Heart right ventricle (tissue), 16 donors: ENCODE results near the gene FKBP11. TPM values are rescaled to one million over a fixed set of nuclear protein-coding genes. Genes with fewer than 3 reads are reported as not detected.
A peak's percentile ranks its signal among the peaks of the same experiment; 100 is the strongest.

Experiments used
- ATAC-seq, 8 donors: fragments of 200-7000 bp; cut with Tn5 transposase; one replicate each; pipeline ENCODE4 v1.9.1; 2020; ENCODE audit warnings: mild to moderate bottlenecking in 8 of 8, moderate library complexity in 8 of 8, moderate number of reproducible peaks in 1 of 8
- DNase-seq, 2 donors: peaks; one replicate each; pipeline ENCODE4 v3.0.0-alpha.2; 2020
- H3K27ac ChIP-seq, 10 donors: fragments of 200-600 bp; sonication (generic) in 2 of 10; one replicate each; pipeline versions ENCODE4 v1.5.0 to v1.8.0; 2020 to 2022; ENCODE audit warnings: mild to moderate bottlenecking in 3 of 10
- H3K27me3 ChIP-seq, 7 donors: fragments of 200-600 bp; one replicate each; pipeline ENCODE4 v1.8.0; 2021 to 2022; ENCODE audit warnings: mild to moderate bottlenecking in 2 of 7
- H3K36me3 ChIP-seq, 9 donors: fragments of 200-600 bp; sonication (generic) in 1 of 9; one replicate each; pipeline versions ENCODE4 v1.5.0 to v1.8.0; 2020 to 2022; ENCODE audit warnings: mild to moderate bottlenecking in 2 of 9
- H3K4me1 ChIP-seq, 9 donors: fragments of 200-600 bp; sonication (generic) in 1 of 9; one replicate each; pipeline versions ENCODE4 v1.5.0 to v1.8.0; 2020 to 2022; ENCODE audit warnings: mild to moderate bottlenecking in 4 of 9
- H3K4me3 ChIP-seq, 10 donors: fragments of 200-600 bp; sonication (generic) in 2 of 10; one replicate each; pipeline versions ENCODE4 v1.5.0 to v1.8.0; 2020 to 2022; ENCODE audit warnings: mild to moderate bottlenecking in 7 of 10, moderate library complexity in 2 of 10
- H3K9me3 ChIP-seq, 11 donors: fragments of 200-600 bp in 10 of 11; sonication (generic) in 2 of 11; one replicate each; pipeline versions ENCODE4 v1.5.0 to v1.8.0; 2013 to 2022; ENCODE audit warnings: mild to moderate bottlenecking in 2 of 11, control low read depth in 1 of 11, moderate library complexity in 1 of 11
- CTCF ChIP-seq, 9 donors: fragments of 200-600 bp; sonication (generic) in 2 of 9; IDR thresholded peaks; one replicate each; pipeline versions ENCODE4 v1.5.0 to v1.8.0; 2021 to 2022; ENCODE audit warnings: antibody characterized with exemption in 9 of 9, mild to moderate bottlenecking in 5 of 9, moderate library complexity in 1 of 9
- whole genome bisulfite sequencing, 2 donors: extraction: QIAGEN DNeasy Blood & Tissue Kit; methylation state at CpG; one replicate each; pipeline ENCODE4 v1.1.7; 2013; ENCODE audit warnings: inconsistent platforms in 1 of 2; 5-methylcytosine and 5-hydroxymethylcytosine counted together
- intact Hi-C, 10 donors: fragments of 100-400 bp; cut with DNase I; formaldehyde crosslinking; loops; one replicate each; pipeline versions ENCODE4 v1.11.1 to v1.14.2; 2022
- polyA plus RNA-seq, 2 donors: library from polyadenylated mRNA; stranded (reverse); fragments of 200-250 nt; gene quantifications; one replicate each; pipeline ENCODE4 v1.2.3, GENCODE V29; 2013
- total RNA-seq, 10 donors: library from RNA; stranded (reverse); fragmentation: NEBNext Ultra II Directional in 3 of 10; extraction: Animal tissue kit (Norgen Biotek cat#: 25700) in 3 of 10; gene quantifications; one replicate each; pipeline versions ENCODE4 v1.2.1 to v1.2.4, GENCODE V29; 2021 to 2023
- donor health status: Arrhythmogenic right ventricular cardiomyopathy.
- donor health status: ischemic (EF 13 %, LVEDD 7.1; RV severe dilation, severe dysfunction).
- donor health status: healthy with polysubstance abuse.
- donor health status: DM: no; HTN: yes; CAD: no.
- donor health status: DM: no; HTN: no; CAD: no.
- donor health status: ischemic (EF 25% LVEDD 6.9; RV normal size, moderate dysfunction).
- donor health status: ischemic (EF 25% LVEDD 5.7; RV mildly dilated, moderate dysfunction).
- donor health status: healthy.
- donor health status: DM: yes; HTN: yes; CAD: no.
- donor health status: Ischemic cardiomyopathy.
- donor health status: ischemic (EF 35%, LVEDD 5.7; RV mildly dilated, moderate dysfunction).
- donor health status: nonischemic (EF 11% LVEDD 7.7; RV severe dilation, severe dysfunction).
- donor health status: DM: yes; HTN: yes; CAD: no.
- donor health status: PGD.
- donor health status: ischemic (EF 29% LVEDD 5.4; RV normal size, mild dysfunction).
- donor health status: nonischemic (EF 23%, LVEDD 6.1; RV moderate dilation, normal function).

The FKBP11 gene
- total and polyA plus RNA-seq, 12 donors: 1.6 to 30.4 (median 4.0) TPM

GRCh38 chr12:48954841-48955501, 29.7 kb upstream of the FKBP11 start:
- no peak overlapping the region for H3K4me3 ChIP-seq
- H3K27ac ChIP-seq: peak overlapping the region in 3 of 10 donors; percentile 18 to 93 (median 92)
- no peak for TF ChIP-seq CTCF (IDR thresholded peaks at IDR 0.05)
- H3K4me1 ChIP-seq: peaks cover 5 to 37% (median 27%) of the 10 kb centered on the region in 9 donors
- ATAC-seq: no peak
- H3K9me3 ChIP-seq: no peaks in the 10 kb centered on the region
- DNase-seq: no peak
- WGBS, 2 donors: 40 to 75% methylated on average over 3 of the region's 3 CpGs
- peaks cover 0 to 29% (median 3%) of the 10 kb centered on the region in 9 donors for H3K36me3 ChIP-seq
- no peaks in the 10 kb centered on the region for H3K27me3 ChIP-seq
- intact Hi-C loops: no loop called here

- ATAC-seq (no peak), DNase-seq (no peak)
- Histone ChIP-seq H3K4me3 (no peak overlapping the region), H3K27me3 (no peaks in the 10 kb centered on the region), H3K36me3 (peaks cover 0 to 29% (median 3%) of the 10 kb centered on the region in 9 donors), H3K27ac (no peak overlapping the region), H3K4me1 (peaks cover 5 to 37% (median 27%) of the 10 kb centered on the region in 9 donors), H3K9me3 (no peaks in the 10 kb centered on the region)
- WGBS, 2 donors: 81 to 92% methylated on average over 3 of the region's 3 CpGs
- intact Hi-C loops: no loop called here
- no peak for TF ChIP-seq CTCF (IDR thresholded peaks at IDR 0.05)
Measured at GRCh38 chr12:48954061-48954460, 28.8 kb upstream of the FKBP11 start.

- Histone ChIP-seq H3K27ac (no peak overlapping the region), H3K4me3 (no peak overlapping the region), H3K9me3 (no peaks in the 10 kb centered on the region), H3K27me3 (no peaks in the 10 kb centered on the region), H3K36me3 (peaks cover 0 to 34% (median 3%) of the 10 kb centered on the region in 9 donors), H3K4me1 (peaks cover 5 to 32% (median 24%) of the 10 kb centered on the region in 9 donors)
- WGBS, 2 donors: 80 to 89% methylated on average over 4 of the region's 4 CpGs
- intact Hi-C loops: no loop called here
- no peak for TF ChIP-seq CTCF (IDR thresholded peaks at IDR 0.05)
- DNase-seq (no peak), ATAC-seq (no peak)
Measured at GRCh38 chr12:48952691-48953090, 27.4 kb upstream of the FKBP11 start.

GRCh38 chr12:48947727-48948126, 22.4 kb upstream of the FKBP11 start:
- intact Hi-C loops: no loop called here
- Histone ChIP-seq H3K27ac (no peak overlapping the region), H3K9me3 (no peaks in the 10 kb centered on the region), H3K4me1 (peaks cover 0 to 30% (median 9%) of the 10 kb centered on the region in 9 donors), H3K27me3 (no peaks in the 10 kb centered on the region), H3K4me3 (no peak overlapping the region), H3K36me3 (peaks cover 0 to 47% (median 3%) of the 10 kb centered on the region in 9 donors)
- DNase-seq (no peak), ATAC-seq (no peak)
- no peak for TF ChIP-seq CTCF (IDR thresholded peaks at IDR 0.05)
- WGBS, 2 donors: 97 to 98% methylated on average over 3 of the region's 3 CpGs
